ENCODE results near the gene TTLL5.
A peak's percentile ranks its signal among the peaks of the same experiment; 100 is the strongest.

Gene TTLL5

DNA sequence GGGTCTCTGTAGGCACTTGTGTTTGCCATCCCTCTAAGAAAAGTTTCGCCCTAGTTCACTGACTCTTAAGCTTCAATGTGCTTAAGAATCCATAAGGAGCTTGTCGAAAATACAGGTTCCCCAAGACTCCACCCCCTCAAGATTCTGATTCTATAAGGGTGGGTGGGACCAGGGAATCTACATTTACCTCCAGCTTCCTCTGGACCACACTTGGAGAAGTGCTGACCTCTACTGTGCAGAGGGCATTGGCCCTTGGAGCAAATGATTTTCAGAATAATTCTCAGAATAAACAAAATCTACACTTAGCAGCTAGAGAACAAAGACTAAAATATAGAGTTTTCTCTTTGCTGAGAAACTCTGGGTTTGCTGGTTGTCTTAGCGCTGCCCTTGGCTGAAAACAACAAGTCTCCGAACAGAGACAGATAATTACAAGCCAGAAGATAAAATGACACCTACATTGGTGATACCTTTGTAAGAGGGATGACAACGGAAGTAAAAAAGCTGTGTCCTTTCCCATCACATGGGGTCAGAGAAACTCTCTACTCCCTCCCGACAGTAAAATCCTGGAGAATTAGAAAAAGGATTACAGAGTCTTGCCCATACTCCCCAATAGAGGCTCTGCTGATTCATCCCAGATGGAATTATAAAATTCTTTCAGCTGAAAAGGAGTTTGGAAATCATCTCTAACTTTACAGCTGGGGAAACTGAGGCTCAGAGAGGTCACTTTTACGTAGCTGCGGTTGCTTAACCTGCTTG, 316.0 kb downstream of the TTLL5 start:
- DNase-seq = no peak

DNA sequence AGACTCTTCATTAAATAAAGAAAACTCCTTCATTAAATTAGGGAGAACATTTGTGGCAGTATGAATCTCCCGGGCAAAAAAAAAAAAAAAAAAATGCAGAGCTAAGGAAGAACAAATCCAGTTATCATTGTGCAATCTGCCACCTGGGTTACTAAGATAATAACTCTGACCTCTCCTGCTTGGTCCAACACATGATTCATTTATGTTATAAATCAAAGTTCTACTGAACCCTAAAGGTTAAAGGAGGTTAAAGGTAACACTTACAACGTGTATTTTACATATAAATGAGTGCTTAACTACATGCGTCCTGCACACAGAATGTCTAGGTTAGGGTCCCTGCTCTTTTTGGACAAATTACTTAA, 316.5 kb downstream of the TTLL5 start:
- DNase-seq = no peak

GRCh38 chr14:75978249-75978731, 317.2 kb downstream of the TTLL5 start:
- DNase-seq = peak; percentile 53

GRCh38 chr14:75979071-75979571, 318.1 kb downstream of the TTLL5 start:
- DNase-seq = peak; percentile 39

GRCh38 chr14:75979648-75980565, 318.9 kb downstream of the TTLL5 start:
- DNase-seq = no peak

- DNase-seq = no peak
These were observed 319.8 kb downstream of the TTLL5 start for GRCh38 chr14:75980856-75981255.

DNA sequence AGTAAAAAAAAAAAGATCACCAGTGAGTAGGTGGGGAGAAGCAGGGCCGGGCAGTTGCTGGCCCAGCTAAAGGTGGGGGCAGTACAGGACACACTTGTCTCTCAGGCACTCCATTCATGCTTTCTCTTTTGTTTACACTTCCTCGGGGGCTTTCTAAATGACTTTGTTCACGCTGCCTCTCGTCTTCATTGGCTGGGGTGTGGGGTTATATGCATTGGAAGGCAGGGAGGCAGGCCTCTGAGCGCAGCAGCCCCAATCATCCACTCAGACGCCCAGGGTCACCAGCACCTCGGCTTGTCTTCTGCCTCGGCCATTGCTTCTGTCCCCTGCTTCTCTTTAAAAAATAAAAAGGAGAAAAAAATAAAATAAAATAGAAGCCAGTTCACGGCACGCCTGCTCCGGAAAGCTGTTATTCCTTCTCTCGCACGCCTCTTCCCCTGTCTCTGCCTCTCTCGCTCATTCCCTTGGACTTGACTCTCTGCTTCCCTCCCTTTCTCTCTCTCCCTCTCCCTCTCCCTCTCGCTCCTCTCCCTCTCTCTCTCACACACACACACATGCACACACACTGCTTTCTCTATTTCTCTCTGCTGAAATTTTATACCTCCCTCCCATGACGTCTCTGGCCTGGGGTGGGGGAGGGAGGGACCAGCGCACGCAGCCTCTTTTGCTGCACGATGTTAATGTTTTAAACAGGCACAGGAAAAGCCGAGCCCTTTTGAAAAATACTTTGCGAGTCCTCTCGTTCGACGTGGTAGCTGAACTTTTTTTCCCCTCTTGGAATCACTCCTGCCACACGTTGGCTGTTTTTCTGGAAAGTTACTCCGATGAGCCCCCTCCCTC, 320.6 kb downstream of the TTLL5 start, which contains the start of gene TGFB3:
Gene TGFB3, minus strand, starts transcription at position 570 of the 840 bp plus-strand sequence. CDS start 1,102 bp downstream, outside the sequence.
- peak; percentile 72 for DNase-seq

DNA sequence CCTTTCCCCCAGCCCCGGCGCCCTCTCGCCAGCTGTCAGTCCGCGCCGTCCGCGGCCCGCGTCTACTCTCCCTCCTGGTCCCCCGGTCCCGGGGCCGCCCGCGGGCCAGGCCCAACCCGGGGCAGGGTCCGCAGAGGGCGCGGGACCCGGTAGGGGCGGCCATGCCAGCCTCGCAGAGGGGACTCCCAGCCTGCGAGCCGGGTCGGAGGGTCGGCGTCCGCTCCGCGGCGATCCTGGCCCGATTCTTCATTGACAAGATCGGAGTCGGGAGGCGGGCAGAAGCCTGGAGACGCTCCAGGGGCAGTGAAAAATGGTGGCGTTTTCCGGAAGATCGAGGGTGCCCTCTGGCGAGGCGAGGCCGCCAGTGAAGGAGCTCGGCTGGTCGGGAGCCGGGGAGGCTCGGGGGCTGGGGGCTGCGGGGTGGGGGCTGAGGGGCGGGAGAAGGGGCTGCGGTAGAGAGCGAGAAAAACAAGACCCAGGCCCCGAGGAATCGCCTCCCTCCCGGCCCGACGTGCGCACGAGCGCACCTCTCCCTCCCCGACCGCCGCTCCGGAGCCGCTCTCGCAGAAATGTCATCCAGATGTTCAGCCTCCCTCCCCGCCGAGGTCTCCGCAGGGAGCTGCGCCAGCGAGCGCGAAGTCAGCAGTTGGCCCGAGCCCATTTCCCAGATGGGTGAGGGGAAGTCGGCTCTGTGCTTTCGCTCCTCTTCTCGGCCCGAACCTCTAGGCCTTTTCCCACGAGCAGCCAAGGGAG, 321.4 kb downstream of the TTLL5 start:
- DNase-seq = peak; percentile 82

DNA sequence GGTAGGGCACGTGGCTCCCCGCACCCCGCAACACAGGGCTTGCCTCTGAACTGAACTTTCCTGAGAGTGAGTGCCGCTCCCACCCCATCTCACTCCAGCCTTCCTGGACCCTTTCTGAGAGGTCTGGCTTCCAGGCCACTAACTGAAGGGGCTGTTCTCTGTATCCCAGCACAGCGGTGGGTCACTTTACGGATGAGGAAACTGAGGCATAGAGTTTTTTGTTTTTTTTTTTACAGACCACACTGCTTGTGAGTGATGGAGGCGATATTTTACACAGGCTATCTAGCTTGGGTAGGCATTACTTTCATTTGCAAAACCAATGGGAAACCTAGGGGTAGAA, 321.9 kb downstream of the TTLL5 start:
- no peak for DNase-seq

- DNase-seq = no peak
These were observed 323.6 kb downstream of the TTLL5 start for GRCh38 chr14:75984674-75985073.

GRCh38 chr14:75985618-75986438, 324.8 kb downstream of the TTLL5 start, which contains the start of gene IFT43:
Gene IFT43, plus strand, starts transcription at chr14:75985763. Its CDS starts 24 bp downstream, at chr14:75985787.
- peak; percentile 95 for DNase-seq

GRCh38 chr14:75986439-75986765, 325.4 kb downstream of the TTLL5 start:
- DNase-seq = no peak

DNA sequence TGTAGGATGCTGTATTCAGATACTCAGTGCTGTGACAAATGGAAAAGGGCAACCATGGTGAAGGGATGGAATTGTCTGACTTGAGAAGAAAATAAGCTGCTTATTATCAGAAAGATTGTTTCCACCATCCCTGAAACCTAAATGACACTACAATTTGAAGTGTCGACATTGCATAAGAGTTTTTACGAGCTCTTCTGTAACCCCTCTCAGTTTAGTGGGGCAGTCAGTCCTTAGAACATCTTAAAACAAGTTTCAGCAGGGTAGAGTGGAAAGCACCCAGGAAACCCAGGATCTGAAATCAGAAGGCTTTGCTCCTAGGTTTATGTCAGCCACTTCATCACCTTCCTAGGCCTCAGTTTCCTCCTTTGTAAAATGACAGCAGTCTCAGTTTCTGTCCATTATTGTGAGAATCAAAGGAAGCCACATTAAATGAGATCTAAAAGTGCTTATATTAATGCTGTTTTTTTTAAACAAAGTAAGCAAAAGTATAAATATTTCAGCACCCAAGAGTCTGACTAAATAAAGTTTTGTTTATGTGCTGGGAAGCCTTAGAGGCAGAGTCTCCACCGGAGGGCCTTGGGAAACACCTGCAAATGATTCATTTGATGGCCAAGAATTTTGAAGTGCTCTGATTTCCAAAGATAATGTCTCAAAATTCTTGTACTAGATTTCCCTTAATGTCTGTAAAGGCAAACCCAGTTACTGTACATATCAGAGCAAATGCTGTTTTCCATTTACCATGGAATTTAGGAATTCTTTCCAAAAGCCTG, 326.3 kb downstream of the TTLL5 start:
- DNase-seq = no peak

GRCh38 chr14:75989134-75989533, 328.1 kb downstream of the TTLL5 start:
- DNase-seq = no peak

DNA sequence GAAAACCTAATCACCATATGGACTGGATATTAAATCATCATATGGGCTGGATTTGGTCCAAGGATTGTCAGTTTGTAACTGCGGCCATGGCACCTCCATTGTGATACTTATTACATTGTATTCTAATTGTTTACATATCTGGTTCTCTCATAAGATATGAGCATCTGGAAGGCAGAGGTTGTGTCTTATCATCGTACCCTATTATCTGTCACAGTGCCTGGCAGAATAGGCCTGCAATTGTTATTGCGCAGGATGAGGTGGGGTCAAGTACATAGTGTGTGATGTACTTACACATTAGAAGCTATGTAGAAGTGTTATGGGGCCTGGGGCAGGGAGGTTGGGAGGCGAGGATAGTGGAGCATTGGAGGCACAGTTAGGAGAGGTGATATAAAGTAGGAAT, 329.3 kb downstream of the TTLL5 start:
- no peak for DNase-seq

DNA sequence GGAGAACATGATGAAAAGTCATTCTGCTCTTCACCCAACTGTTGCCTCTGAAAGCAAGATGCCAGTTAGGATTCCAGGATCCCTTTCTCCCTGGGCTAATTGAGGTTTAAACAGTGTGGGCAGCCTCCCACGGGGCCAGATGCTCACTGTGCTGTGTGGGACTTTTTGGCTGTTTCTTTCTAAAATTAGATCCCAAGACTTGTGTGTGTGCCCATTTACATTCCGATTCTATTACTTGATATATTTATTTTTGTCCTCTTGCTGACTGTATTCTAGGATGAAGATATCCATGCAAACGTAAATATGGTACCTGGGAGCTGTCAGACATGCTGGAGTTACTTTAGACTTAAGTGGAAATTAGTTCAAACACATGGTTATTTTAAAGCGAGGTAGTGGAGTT, 330.7 kb downstream of the TTLL5 start:
- no peak for DNase-seq

DNA sequence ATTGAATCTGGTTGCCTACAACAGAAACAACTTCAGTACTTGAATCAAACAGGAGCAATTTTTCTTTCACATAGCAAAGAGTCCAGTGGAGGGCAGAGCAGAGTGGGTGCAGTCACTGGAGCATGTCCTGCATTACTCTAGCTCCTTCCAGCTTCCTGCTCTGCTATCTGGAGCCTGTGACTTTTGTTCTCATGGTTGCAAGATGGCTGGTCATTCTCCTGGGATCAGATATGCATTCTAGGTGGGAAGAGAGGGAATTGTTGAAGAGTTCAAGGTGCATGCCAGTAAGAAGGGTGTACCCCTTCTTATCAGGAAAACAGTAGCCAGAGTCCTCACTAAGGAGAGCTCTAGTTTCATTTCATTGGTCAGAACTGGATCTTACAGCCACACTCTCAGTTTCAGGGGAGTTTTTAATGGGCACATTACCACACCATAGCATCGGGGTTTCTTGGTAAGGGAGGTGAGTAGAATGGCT, 332.6 kb downstream of the TTLL5 start:
- no peak for DNase-seq

- DNase-seq = no peak
These were observed 334.5 kb downstream of the TTLL5 start for GRCh38 chr14:75995372-75996041.

- no peak for DNase-seq
These were observed 335.4 kb downstream of the TTLL5 start for GRCh38 chr14:75996488-75996887.
